GM12878 (cell line): Measurements from ENCODE around the gene KRT79. TPM values are rescaled to one million over a fixed set of nuclear protein-coding genes. Genes with fewer than 3 reads are reported as not detected.

Experiments
- ATAC-seq: fragments of 200-7000 bp; cut with Tn5 transposase; 3 replicates; pipeline ENCODE4 v1.9.1; 2020; ENCODE audit warnings: mild to moderate bottlenecking, moderate library complexity
- BruUV-seq: library from RNA; stranded (reverse); fragments of 400-500 nt; replicated peaks from 2 replicates; lab custom pipeline; 2021; lab: Mats Ljungman, UMichigan
- CTCF ChIA-PET: fragments of 300-600 bp; sonication (Branson Sonifier 250); formaldehyde crosslinking; extraction: SDS; loops from one replicate; lab custom pipeline; 2021; ENCODE audit warnings: inconsistent platforms; lab: Yijun Ruan, JAX
- POLR2A ChIA-PET: fragments of 350-600 bp; formaldehyde crosslinking; extraction: SDS; loops from one replicate; lab custom pipeline; 2021; ENCODE audit warnings: inconsistent platforms; lab: Charles Lee
- RAD21 ChIA-PET: fragments of 300-600 bp; sonication (Branson Sonifier 250); formaldehyde crosslinking; loops from one replicate; lab custom pipeline; 2023; ENCODE audit warnings: antibody characterized with exemption; ENCODE audit not compliant: unreplicated experiment; lab: Charles Lee
- SMC1A ChIA-PET: fragments of 300-600 bp; sonication (Branson Sonifier 250); formaldehyde crosslinking; loops from one replicate; lab custom pipeline; 2023; ENCODE audit not compliant: unreplicated experiment, uncharacterized antibody; lab: Charles Lee
- DNase-seq: peaks from one replicate; pipeline ENCODE4 v3.0.0-alpha.2; 2011; ENCODE audit warnings: low read depth, low spot score
- FAIRE-seq: peaks from 3 replicates; lab custom pipeline; 2011; peaks lifted over from hg19 to GRCh38; lab: Jason Lieb, UNC
- H2AFZ ChIP-seq: 2 replicates; pipeline ENCODE4 v1.6.0; 2011; ENCODE audit warnings: low read depth, low read length, control low read depth; ENCODE audit not compliant: control insufficient read depth
- H3K27ac ChIP-seq: 2 replicates; pipeline ENCODE4 v1.5.1; 2011; ENCODE audit warnings: control low read depth; ENCODE audit not compliant: control insufficient read depth, insufficient read depth
- H3K27me3 ChIP-seq, 2 experiments: replicated peaks in 1 of 2; 2 replicates each; pipeline versions ENCODE4 v1.6.0 to v1.6.1; 2011; ENCODE audit warnings: low read length in 1 of 2; ENCODE audit not compliant: control insufficient read depth in 2 of 2, insufficient read depth in 2 of 2
- H3K36me3 ChIP-seq, 2 experiments: 2 replicates each; pipeline ENCODE4 v1.5.1; 2011; ENCODE audit warnings: low read length in 1 of 2; ENCODE audit not compliant: control insufficient read depth in 2 of 2, insufficient read depth in 2 of 2
- H3K4me1 ChIP-seq: 2 replicates; pipeline ENCODE4 v1.6.1; 2011; ENCODE audit warnings: mild to moderate bottlenecking, low read length, moderate library complexity, mixed read lengths; ENCODE audit not compliant: control insufficient read depth, insufficient read depth
- H3K4me2 ChIP-seq: 2 replicates; pipeline ENCODE4 v1.6.0; 2011; ENCODE audit warnings: control low read depth; ENCODE audit not compliant: control insufficient read depth, insufficient read depth
- H3K4me3 ChIP-seq: fragments of 200-600 bp; sonication (generic); 2 replicates; pipeline ENCODE4 v1.5.1; 2016
- H3K79me2 ChIP-seq: 2 replicates; pipeline ENCODE4 v1.6.0; 2011; ENCODE audit warnings: low read length; ENCODE audit not compliant: control insufficient read depth, insufficient read depth
- H3K9ac ChIP-seq: 2 replicates; pipeline ENCODE4 v1.8.0; 2011; ENCODE audit warnings: low read length, control low read depth, mixed read lengths; ENCODE audit not compliant: control insufficient read depth, insufficient read depth
- H3K9me3 ChIP-seq: replicated peaks from 3 replicates; pipeline ENCODE4 v1.5.1; 2011; ENCODE audit warnings: mild to moderate bottlenecking, low read length; ENCODE audit not compliant: control insufficient read depth, insufficient read depth
- H4K20me1 ChIP-seq: 2 replicates; pipeline ENCODE4 v1.6.0; 2011; ENCODE audit not compliant: control insufficient read depth, insufficient read depth
- BRCA1 ChIP-seq: IDR thresholded peaks from 2 replicates; pipeline ENCODE4 v1.6.1; 2011; ENCODE audit warnings: low read depth, low read length, improper control_type of control experiment
- CBX3 ChIP-seq: fragments of 200-600 bp; sonication (generic); IDR thresholded peaks from 2 replicates; pipeline ENCODE4 v1.6.1; 2016; ENCODE audit warnings: low read depth, borderline replicate concordance
- CEBPB ChIP-seq, 2 experiments: fragments of 150-350 bp in 1 of 2; IDR thresholded peaks; 2 replicates each; pipeline ENCODE4 v1.6.1; 2012 to 2014; ENCODE audit warnings: low read depth in 2 of 2, low read length in 2 of 2, borderline replicate concordance in 1 of 2, inconsistent platforms in 1 of 2
- CHD4 ChIP-seq: fragments of 200-600 bp; sonication (generic); IDR thresholded peaks from 2 replicates; pipeline ENCODE4 v1.6.1; 2016; ENCODE audit warnings: mild to moderate bottlenecking
- CREM ChIP-seq: IDR thresholded peaks from 2 replicates; pipeline ENCODE4 v1.6.1; 2014; ENCODE audit warnings: antibody characterized with exemption, low read depth
- CUX1 ChIP-seq: IDR thresholded peaks from 2 replicates; pipeline ENCODE4 v1.6.1; 2012; ENCODE audit warnings: improper control_type of control experiment, low read depth, low read length; ENCODE audit not compliant: insufficient replicate concordance
- FOXM1 ChIP-seq: IDR thresholded peaks from 2 replicates; pipeline ENCODE4 v1.6.1; 2012; ENCODE audit warnings: low read depth, mild to moderate bottlenecking, inconsistent platforms, low read length, moderate library complexity
- MEF2B ChIP-seq: fragments of 450-650 bp; IDR thresholded peaks from 2 replicates; pipeline ENCODE4 v1.6.1; 2018; ENCODE audit warnings: mild to moderate bottlenecking, moderate library complexity; ENCODE audit not compliant: partially characterized antibody, poor library complexity, severe bottlenecking
- RAD21 ChIP-seq: IDR thresholded peaks from 2 replicates; pipeline ENCODE4 v1.6.1; 2011; ENCODE audit warnings: mild to moderate bottlenecking, low read depth, low read length, moderate library complexity; ENCODE audit not compliant: insufficient read depth
- SUPT20H ChIP-seq: IDR thresholded peaks from 2 replicates; pipeline ENCODE4 v1.6.1; 2011; ENCODE audit warnings: low read depth, mild to moderate bottlenecking, low read length, moderate library complexity, borderline replicate concordance; ENCODE audit not compliant: control insufficient read depth
- ZBED1 ChIP-seq: IDR thresholded peaks from 2 replicates; pipeline ENCODE4 v1.6.1; 2016; ENCODE audit warnings: borderline replicate concordance
- ZZZ3 ChIP-seq: IDR thresholded peaks from 2 replicates; pipeline ENCODE4 v1.6.1; 2011; ENCODE audit warnings: low read depth; ENCODE audit not compliant: control insufficient read depth, insufficient read length
- WGBS: methylation state at CpG from one replicate; pipeline ENCODE4 v1.1.6; 2016; ENCODE audit warnings: low lambda C conversion rate; ENCODE audit not compliant: insufficient replicate concordance, insufficient coverage; ENCODE audit errors: missing lambda C conversion rate; 5-methylcytosine and 5-hydroxymethylcytosine counted together
- in situ Hi-C: fragments of 300-500 bp; cut with MboI; formaldehyde crosslinking; loops from 9 replicates; pipeline ENCODE4 v1.14.3; 2018; ENCODE audit warnings: mixed read lengths
- intact Hi-C: fragments of 100-400 bp; cut with micrococcal nuclease; formaldehyde crosslinking; loops from one replicate; pipeline ENCODE4 v1.14.2; 2022; ENCODE audit not compliant: unreplicated experiment
- polyA plus RNA-seq, 11 experiments: library from polyadenylated mRNA; depleted of rRNA in 4 of 11; unstranded in 6 of 11; stranded (reverse) in 5 of 11; fragments of >200 nt; fragmentation: Nextera tagmentation in 4 of 11; fragmentation: Illumina TruSeq in 1 of 11; extraction: Ambion mirVana in 4 of 11; extraction: Trizol in 1 of 11; gene quantifications; 1 replicate in 1 of 11; 2 replicates in 10 of 11; pipeline versions ENCODE4 v1.2.1 to v1.2.3, GENCODE V29; 2011 to 2016; ENCODE audit warnings: inconsistent platforms in 2 of 11, missing spikeins in 2 of 11, low read depth in 1 of 11
- total RNA-seq, 4 experiments: library from RNA; depleted of rRNA in 3 of 4; stranded (reverse); fragments of >200 nt in 3 of 4; fragmentation: Illumina TruSeq in 1 of 4; extraction: Trizol in 1 of 4; gene quantifications; 2 replicates each; pipeline versions ENCODE4 v1.2.1 to v1.2.3, GENCODE V29; 2013 to 2021
- TF ChIP-seq, protein P1 (sequence below): fragments of 450-650 bp; formaldehyde crosslinking; IDR thresholded peaks from 2 replicates; pipeline ENCODE4 v1.4.0; 2020; ENCODE audit warnings: mild to moderate bottlenecking, moderate library complexity

The KRT79 gene
- total and polyA plus RNA-seq, 10 of the 15 experiments (the other 5 are each of a cell fraction or from before 2014, with no cell fraction given), result 0.03 to 0.09 (median 0.07) TPM; not detected in 7

DNA sequence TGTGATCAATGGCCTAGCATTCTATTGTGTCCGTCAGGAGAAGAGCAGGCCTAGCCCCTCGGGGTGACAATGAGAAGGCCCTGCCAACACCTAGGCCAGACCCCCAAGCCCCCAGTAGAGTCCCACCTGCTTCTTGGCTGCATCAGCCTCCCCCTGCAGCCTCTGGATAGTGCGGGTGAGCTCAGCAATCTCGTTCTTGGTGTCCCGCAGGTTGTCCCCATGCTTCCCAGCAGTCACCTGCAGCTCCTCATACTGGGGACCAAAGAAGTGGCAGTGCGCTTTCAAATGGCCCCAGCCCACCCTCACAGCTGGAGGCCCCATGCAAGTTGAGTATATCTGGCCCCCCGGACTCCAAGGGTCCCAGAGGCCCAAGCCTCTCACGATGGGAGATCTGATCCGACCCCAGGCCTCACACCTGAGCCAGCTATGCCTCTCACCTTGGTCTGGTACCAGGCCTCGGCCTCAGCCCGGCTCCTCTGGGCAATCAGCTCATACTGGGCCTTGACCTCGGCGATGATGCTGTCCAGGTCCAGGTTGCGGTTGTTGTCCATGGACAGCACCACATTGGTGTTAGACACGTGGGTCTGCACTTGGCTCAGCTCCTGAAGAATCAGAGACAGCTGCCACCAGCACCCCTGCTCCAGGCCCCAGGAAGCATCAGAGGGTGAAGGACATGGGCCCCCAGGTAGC lies 10.2 kb downstream of the KRT79 start:
- TF ChIP-seq BRCA1, result no peak
- TF ChIP-seq CHD4, result no peak
- TF ChIP-seq MEF2B, result no peak
- no peak for TF ChIP-seq ZBED1
- TF ChIP-seq, protein P1, sequence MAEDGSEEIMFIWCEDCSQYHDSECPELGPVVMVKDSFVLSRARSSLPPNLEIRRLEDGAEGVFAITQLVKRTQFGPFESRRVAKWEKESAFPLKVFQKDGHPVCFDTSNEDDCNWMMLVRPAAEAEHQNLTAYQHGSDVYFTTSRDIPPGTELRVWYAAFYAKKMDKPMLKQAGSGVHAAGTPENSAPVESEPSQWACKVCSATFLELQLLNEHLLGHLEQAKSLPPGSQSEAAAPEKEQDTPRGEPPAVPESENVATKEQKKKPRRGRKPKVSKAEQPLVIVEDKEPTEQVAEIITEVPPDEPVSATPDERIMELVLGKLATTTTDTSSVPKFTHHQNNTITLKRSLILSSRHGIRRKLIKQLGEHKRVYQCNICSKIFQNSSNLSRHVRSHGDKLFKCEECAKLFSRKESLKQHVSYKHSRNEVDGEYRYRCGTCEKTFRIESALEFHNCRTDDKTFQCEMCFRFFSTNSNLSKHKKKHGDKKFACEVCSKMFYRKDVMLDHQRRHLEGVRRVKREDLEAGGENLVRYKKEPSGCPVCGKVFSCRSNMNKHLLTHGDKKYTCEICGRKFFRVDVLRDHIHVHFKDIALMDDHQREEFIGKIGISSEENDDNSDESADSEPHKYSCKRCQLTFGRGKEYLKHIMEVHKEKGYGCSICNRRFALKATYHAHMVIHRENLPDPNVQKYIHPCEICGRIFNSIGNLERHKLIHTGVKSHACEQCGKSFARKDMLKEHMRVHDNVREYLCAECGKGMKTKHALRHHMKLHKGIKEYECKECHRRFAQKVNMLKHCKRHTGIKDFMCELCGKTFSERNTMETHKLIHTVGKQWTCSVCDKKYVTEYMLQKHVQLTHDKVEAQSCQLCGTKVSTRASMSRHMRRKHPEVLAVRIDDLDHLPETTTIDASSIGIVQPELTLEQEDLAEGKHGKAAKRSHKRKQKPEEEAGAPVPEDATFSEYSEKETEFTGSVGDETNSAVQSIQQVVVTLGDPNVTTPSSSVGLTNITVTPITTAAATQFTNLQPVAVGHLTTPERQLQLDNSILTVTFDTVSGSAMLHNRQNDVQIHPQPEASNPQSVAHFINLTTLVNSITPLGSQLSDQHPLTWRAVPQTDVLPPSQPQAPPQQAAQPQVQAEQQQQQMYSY (CRISPR knock-in tag), result no peak
- TF ChIP-seq SUPT20H, result no peak
- TF ChIP-seq CREM, result no peak
- TF ChIP-seq CBX3, result no peak
- TF ChIP-seq CUX1, result no peak
- no peak for TF ChIP-seq ZZZ3
- TF ChIP-seq CEBPB (IDR thresholded peaks at IDR 0.05; ENCODE audit: borderline replicate concordance in 1 of 2, low read depth in 2 of 2, low read length in 2 of 2), result no peak
- no peak for TF ChIP-seq RAD21
- no peak for TF ChIP-seq FOXM1
- H3K79me2 ChIP-seq, result no peaks in the 10 kb centered on the region
- no peak for DNase-seq
- no peak for FAIRE-seq
- H3K9ac ChIP-seq, result no peak overlapping the region
- ChIA-PET POLR2A (no interaction called here), SMC1A (no interaction called here), RAD21 (no interaction called here), CTCF (no interaction called here)
- no TSS peak for BruUV-seq
- no peak overlapping the region for H3K27ac ChIP-seq
- H3K4me2 ChIP-seq, result no peak overlapping the region
- in situ Hi-C loops, result no loop called here
- H3K36me3 ChIP-seq, result no peaks in the 10 kb centered on the region
- H2AFZ ChIP-seq, result no peak overlapping the region
- intact Hi-C loops, result no loop called here
- no peaks in the 10 kb centered on the region for H3K9me3 ChIP-seq
- ATAC-seq, result no peak
- WGBS, result 17% methylated on average over 15 of the region's 15 CpGs
- H4K20me1 ChIP-seq, result no peaks in the 10 kb centered on the region; the same call in 1 of the 2 replicates
- H3K27me3 ChIP-seq, result peaks cover 0 to 9% of the 10 kb centered on the region in 2 experiments; a peak in 2 of 4 replicates
- no peaks in the 10 kb centered on the region for H3K4me1 ChIP-seq
- H3K4me3 ChIP-seq, result no peak overlapping the region
